Neural crest cell (in vitro differentiated cells): ENCODE results near the gene ARID5A. TPM values are rescaled to one million over a fixed set of nuclear protein-coding genes. Genes with fewer than 3 reads are reported as not detected.
"Not testable (repeated sequence)": the region's sequence is repeated elsewhere in the genome, so short reads cannot be mapped to it uniquely, and the experiment has no call there.

Experiments
- DNase-seq: peaks from one replicate; pipeline ENCODE4 v3.0.0; 2021; ENCODE audit warnings: low read depth, mixed read lengths, low spot score
- H3K27ac Mint-ChIP-seq: one replicate; pipeline ENCODE4 v1.8.0; 2021; ENCODE audit warnings: mild to moderate bottlenecking, mixed read lengths; ENCODE audit not compliant: unreplicated experiment
- H3K27me3 Mint-ChIP-seq: 2 replicates; pipeline ENCODE4 v1.8.0; 2021; ENCODE audit warnings: low read depth, mild to moderate bottlenecking, mixed read lengths
- H3K36me3 Mint-ChIP-seq: 2 replicates; pipeline ENCODE4 v1.8.0; 2021; ENCODE audit warnings: low read depth, mild to moderate bottlenecking, mixed read lengths
- H3K4me1 Mint-ChIP-seq: 2 replicates; pipeline ENCODE4 v1.8.0; 2021; ENCODE audit warnings: mixed read lengths
- H3K4me3 Mint-ChIP-seq: one replicate; pipeline ENCODE4 v1.8.0; 2021; ENCODE audit warnings: mild to moderate bottlenecking, mixed read lengths
- H3K9me3 Mint-ChIP-seq: 2 replicates; pipeline ENCODE4 v1.8.0; 2021; ENCODE audit warnings: mixed read lengths
- total RNA-seq: library from RNA; stranded (reverse); gene quantifications from 2 replicates; pipeline ENCODE4 v1.2.1, GENCODE V29; 2021
- TF ChIP-seq, protein P1 (sequence below): fragments of 200-600 bp; sonication (generic); conservative IDR thresholded peaks from 2 replicates; pipeline ENCODE4 v1.5.0; 2021; ENCODE audit warnings: antibody characterized with exemption, mild to moderate bottlenecking

The ARID5A gene
- total RNA-seq, 1 donor from 2014 or later, result 12.0 TPM

- peaks cover 3% of the 10 kb centered on the region for H3K9me3 Mint-ChIP-seq
- no peak overlapping the region for H3K4me3 Mint-ChIP-seq
- no peak overlapping the region for H3K27ac Mint-ChIP-seq
- no peak for DNase-seq
- TF ChIP-seq, protein P1, sequence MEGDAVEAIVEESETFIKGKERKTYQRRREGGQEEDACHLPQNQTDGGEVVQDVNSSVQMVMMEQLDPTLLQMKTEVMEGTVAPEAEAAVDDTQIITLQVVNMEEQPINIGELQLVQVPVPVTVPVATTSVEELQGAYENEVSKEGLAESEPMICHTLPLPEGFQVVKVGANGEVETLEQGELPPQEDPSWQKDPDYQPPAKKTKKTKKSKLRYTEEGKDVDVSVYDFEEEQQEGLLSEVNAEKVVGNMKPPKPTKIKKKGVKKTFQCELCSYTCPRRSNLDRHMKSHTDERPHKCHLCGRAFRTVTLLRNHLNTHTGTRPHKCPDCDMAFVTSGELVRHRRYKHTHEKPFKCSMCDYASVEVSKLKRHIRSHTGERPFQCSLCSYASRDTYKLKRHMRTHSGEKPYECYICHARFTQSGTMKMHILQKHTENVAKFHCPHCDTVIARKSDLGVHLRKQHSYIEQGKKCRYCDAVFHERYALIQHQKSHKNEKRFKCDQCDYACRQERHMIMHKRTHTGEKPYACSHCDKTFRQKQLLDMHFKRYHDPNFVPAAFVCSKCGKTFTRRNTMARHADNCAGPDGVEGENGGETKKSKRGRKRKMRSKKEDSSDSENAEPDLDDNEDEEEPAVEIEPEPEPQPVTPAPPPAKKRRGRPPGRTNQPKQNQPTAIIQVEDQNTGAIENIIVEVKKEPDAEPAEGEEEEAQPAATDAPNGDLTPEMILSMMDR, result no peak
- no peaks in the 10 kb centered on the region for H3K36me3 Mint-ChIP-seq
- H3K4me1 Mint-ChIP-seq, result no peaks in the 10 kb centered on the region
- peaks cover 13% of the 10 kb centered on the region for H3K27me3 Mint-ChIP-seq
Observed at GRCh38 chr2:96494188-96494587, 42.4 kb upstream of the ARID5A start.

GRCh38 chr2:96495982-96496629 is 40.4 kb upstream of the ARID5A start:
- TF ChIP-seq, protein P1, result no peak
- H3K4me3 Mint-ChIP-seq, result no peak overlapping the region
- H3K36me3 Mint-ChIP-seq, result no peaks in the 10 kb centered on the region
- no peaks in the 10 kb centered on the region for H3K4me1 Mint-ChIP-seq
- peaks cover 3% of the 10 kb centered on the region for H3K9me3 Mint-ChIP-seq
- DNase-seq, result no peak
- H3K27me3 Mint-ChIP-seq, result peaks cover 13% of the 10 kb centered on the region
- no peak overlapping the region for H3K27ac Mint-ChIP-seq

DNA sequence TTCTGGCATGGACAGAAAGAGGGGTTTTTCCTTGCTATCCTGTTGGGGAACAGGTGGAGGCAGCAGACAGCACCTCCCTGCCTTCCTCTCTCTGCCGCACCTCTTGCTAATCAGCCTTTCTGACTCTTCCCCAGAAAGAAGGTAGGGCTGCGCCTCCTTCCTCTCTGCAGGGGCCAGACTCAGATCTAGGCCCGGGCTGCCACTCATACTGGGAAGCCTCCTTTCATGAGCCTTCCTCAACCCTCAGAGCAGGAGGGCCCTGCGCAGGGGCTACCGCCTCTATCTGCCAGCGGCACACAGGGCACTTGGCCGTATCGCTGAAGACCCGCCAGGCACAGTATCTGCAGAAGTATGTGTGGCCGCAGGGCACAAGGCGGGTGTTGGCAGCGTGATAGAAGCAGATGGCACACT is 38.5 kb upstream of the ARID5A start:
- peaks cover 3% of the 10 kb centered on the region for H3K9me3 Mint-ChIP-seq
- no peaks in the 10 kb centered on the region for H3K4me1 Mint-ChIP-seq
- peak overlapping the region; percentile 64 for H3K27ac Mint-ChIP-seq
- peaks cover 10% of the 10 kb centered on the region for H3K27me3 Mint-ChIP-seq
- H3K36me3 Mint-ChIP-seq, result no peaks in the 10 kb centered on the region
- no peak for DNase-seq
- TF ChIP-seq, protein P1, result no peak
- H3K4me3 Mint-ChIP-seq, result no peak overlapping the region

DNA sequence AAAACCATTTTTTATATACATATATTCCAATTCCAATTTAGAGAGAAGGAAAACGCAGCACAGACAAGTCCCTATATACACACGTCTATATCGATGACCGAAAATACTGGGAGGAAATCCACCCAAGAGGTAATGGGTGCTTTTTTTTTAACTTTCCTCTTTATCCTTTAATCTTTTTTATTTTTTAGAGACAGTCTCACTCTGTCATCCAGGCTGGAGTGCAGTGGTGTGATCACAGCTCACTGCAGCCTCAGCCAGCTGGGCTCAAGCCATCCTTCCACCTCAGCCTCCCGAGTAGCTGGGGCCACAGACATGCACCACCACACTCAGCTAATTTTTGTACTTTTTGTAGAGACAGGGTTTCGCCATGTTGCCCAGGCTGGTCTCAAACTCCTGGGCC is 37.9 kb upstream of the ARID5A start:
- H3K27me3 Mint-ChIP-seq, DNase-seq, H3K27ac Mint-ChIP-seq, H3K9me3 Mint-ChIP-seq, H3K4me3 Mint-ChIP-seq, H3K36me3 Mint-ChIP-seq, H3K4me1 Mint-ChIP-seq: not testable (repeated sequence)

GRCh38 chr2:96499061-96499960 is 37.2 kb upstream of the ARID5A start:
- TF ChIP-seq, protein P1, result no peak
- Mint-ChIP-seq H3K27ac (no peak overlapping the region), H3K9me3 (peaks cover 3% of the 10 kb centered on the region), H3K36me3 (no peaks in the 10 kb centered on the region), H3K4me3 (no peak overlapping the region), H3K27me3 (peaks cover 4% of the 10 kb centered on the region), H3K4me1 (no peaks in the 10 kb centered on the region)
- no peak for DNase-seq
